H1 (cell line): Measurements from ENCODE around the gene NARS2. TPM values are rescaled to one million over a fixed set of nuclear protein-coding genes. Genes with fewer than 3 reads are reported as not detected.

Experiments
- CTCF ChIA-PET: fragments of 300-600 bp; sonication (Branson Sonifier 250); formaldehyde crosslinking; loops from one replicate; lab custom pipeline; 2021; ENCODE audit not compliant: partially characterized antibody; lab: Charles Lee
- POLR2A ChIA-PET: fragments of 300-600 bp; sonication (Branson Sonifier 250); formaldehyde crosslinking; loops from one replicate; lab custom pipeline; 2021; ENCODE audit warnings: inconsistent platforms; ENCODE audit not compliant: partially characterized antibody; lab: Charles Lee
- DNase-seq, 2 experiments: peaks; one replicate each; pipeline versions ENCODE4 v3.0.0 to v3.0.0-alpha.2; 2010 to 2022; ENCODE audit warnings: low spot score in 2 of 2, low read depth in 1 of 2, mixed read lengths in 1 of 2
- FAIRE-seq: peaks from 2 replicates; lab custom pipeline; 2011; peaks lifted over from hg19 to GRCh38; lab: Jason Lieb, UNC
- H2AFZ ChIP-seq: 2 replicates; pipeline ENCODE4 v1.8.1; 2012; ENCODE audit warnings: low read length, inconsistent platforms
- H2AK5ac ChIP-seq: 2 replicates; pipeline ENCODE4 v1.6.1; 2013; ENCODE audit warnings: low read depth, low read length
- H2BK120ac ChIP-seq: replicated peaks from 2 replicates; pipeline ENCODE3; 2013; ENCODE audit warnings: low read depth, low read length, inconsistent platforms
- H2BK12ac ChIP-seq: 2 replicates; pipeline ENCODE4 v1.6.1; 2013; ENCODE audit warnings: low read depth, low read length
- H2BK15ac ChIP-seq: 2 replicates; pipeline ENCODE4 v1.6.1; 2013; ENCODE audit warnings: low read length
- H2BK20ac ChIP-seq: 2 replicates; pipeline ENCODE4 v1.6.1; 2013; ENCODE audit warnings: low read length
- H2BK5ac ChIP-seq: 2 replicates; pipeline ENCODE4 v1.6.1; 2013; ENCODE audit warnings: low read depth, low read length
- H3K14ac ChIP-seq: 2 replicates; pipeline ENCODE4 v1.6.1; 2013; ENCODE audit warnings: inconsistent platforms; ENCODE audit not compliant: insufficient read length
- H3K18ac ChIP-seq: 2 replicates; pipeline ENCODE4 v1.6.1; 2013; ENCODE audit warnings: low read length; ENCODE audit errors: extremely low read depth
- H3K23ac ChIP-seq: 2 replicates; pipeline ENCODE4 v1.6.1; 2013; ENCODE audit warnings: inconsistent platforms; ENCODE audit not compliant: insufficient read length
- H3K23me2 ChIP-seq: 2 replicates; pipeline ENCODE4 v1.6.1; 2013; ENCODE audit warnings: low read depth, low read length
- H3K27ac ChIP-seq: 2 replicates; pipeline ENCODE4 v1.6.1; 2011; ENCODE audit warnings: low read depth, low read length, inconsistent platforms
- H3K27me3 ChIP-seq, 4 experiments: replicated peaks in 1 of 4; 1 replicate in 1 of 4; 2 replicates in 3 of 4; pipeline versions ENCODE4 v1.6.1 to v1.8.1; 2011 to 2013; ENCODE audit warnings: low read length in 3 of 4, mild to moderate bottlenecking in 3 of 4, inconsistent platforms in 2 of 4, mixed read lengths in 2 of 4, moderate library complexity in 1 of 4; ENCODE audit not compliant: control insufficient read depth in 3 of 4, insufficient read depth in 3 of 4; ENCODE audit errors: extremely low read depth in 1 of 4
- H3K36me3 ChIP-seq, 4 experiments: 2 replicates each; pipeline versions ENCODE4 v1.6.1 to v1.8.1; 2011 to 2013; ENCODE audit warnings: mild to moderate bottlenecking in 4 of 4, low read length in 3 of 4, moderate library complexity in 2 of 4, control low read depth in 1 of 4, inconsistent platforms in 1 of 4; ENCODE audit not compliant: insufficient read depth in 4 of 4, control insufficient read depth in 2 of 4
- H3K4ac ChIP-seq: replicated peaks from 2 replicates; pipeline ENCODE3; 2013; ENCODE audit warnings: low read length, low read depth, mixed read lengths, inconsistent platforms; ENCODE audit not compliant: insufficient read length
- H3K4me1 ChIP-seq, 4 experiments: replicated peaks in 1 of 4; 1 replicate in 1 of 4; 2 replicates in 3 of 4; pipeline versions ENCODE4 v1.6.1 to v1.8.1; 2011 to 2013; ENCODE audit warnings: low read length in 3 of 4, inconsistent platforms in 2 of 4, mixed read lengths in 1 of 4; ENCODE audit not compliant: insufficient read depth in 4 of 4, control insufficient read depth in 3 of 4
- H3K4me2 ChIP-seq, 2 experiments: 2 replicates each; pipeline versions ENCODE4 v1.6.1 to v1.8.1; 2011 to 2013; ENCODE audit warnings: low read depth in 2 of 2, low read length in 2 of 2, control low read depth in 1 of 2, inconsistent platforms in 1 of 2, mild to moderate bottlenecking in 1 of 2; ENCODE audit not compliant: insufficient read depth in 1 of 2
- H3K4me3 ChIP-seq, 4 experiments: fragments of 200-600, 300-600 bp in 1 of 4; sonication (generic), shearing (Covaris generic), sonication (Bioruptor Twin) in 1 of 4; 2 replicates each; pipeline versions ENCODE4 v1.5.1 to v1.8.1; 2011 to 2016; ENCODE audit warnings: low read length in 4 of 4, low read depth in 3 of 4, control low read depth in 2 of 4, inconsistent platforms in 2 of 4, mild to moderate bottlenecking in 2 of 4, mixed read lengths in 1 of 4, moderate library complexity in 1 of 4; ENCODE audit not compliant: insufficient read depth in 2 of 4; ENCODE audit errors: extremely low read depth in 1 of 4
- H3K56ac ChIP-seq: replicated peaks from 2 replicates; pipeline ENCODE3; 2013; ENCODE audit warnings: low read depth, mild to moderate bottlenecking, mixed read lengths, low read length, inconsistent platforms; ENCODE audit not compliant: insufficient read length
- H3K79me1 ChIP-seq: 2 replicates; pipeline ENCODE4 v1.6.1; 2013; ENCODE audit warnings: low read depth, low read length, control low read depth
- H3K79me2 ChIP-seq, 2 experiments: 2 replicates each; pipeline versions ENCODE4 v1.6.1 to v1.8.1; 2012 to 2013; ENCODE audit warnings: low read length in 2 of 2, mild to moderate bottlenecking in 2 of 2, inconsistent platforms in 1 of 2; ENCODE audit not compliant: insufficient read depth in 2 of 2, control insufficient read depth in 1 of 2
- H3K9ac ChIP-seq, 4 experiments: replicated peaks in 1 of 4; 1 replicate in 1 of 4; 2 replicates in 3 of 4; pipeline versions ENCODE4 v1.6.1 to v1.8.1; 2011 to 2013; ENCODE audit warnings: low read depth in 3 of 4, low read length in 3 of 4, control low read depth in 2 of 4, mild to moderate bottlenecking in 2 of 4, moderate library complexity in 2 of 4, inconsistent platforms in 1 of 4; ENCODE audit errors: extremely low read depth in 1 of 4
- H3K9me3 ChIP-seq, 2 experiments: 2 replicates each; pipeline versions ENCODE4 v1.6.1 to v1.8.1; 2012 to 2013; ENCODE audit warnings: mild to moderate bottlenecking in 2 of 2, moderate library complexity in 2 of 2, control low read depth in 1 of 2, inconsistent platforms in 1 of 2, low read depth in 1 of 2, low read length in 1 of 2, mixed read lengths in 1 of 2; ENCODE audit not compliant: insufficient read depth in 2 of 2
- H4K20me1 ChIP-seq, 2 experiments: replicated peaks in 1 of 2; 2 replicates each; pipeline versions ENCODE3 to v1.8.1; 2011 to 2013; ENCODE audit warnings: inconsistent platforms in 2 of 2, low read length in 2 of 2, mild to moderate bottlenecking in 1 of 2; ENCODE audit not compliant: insufficient read depth in 2 of 2, control insufficient read depth in 1 of 2
- H4K5ac ChIP-seq: 2 replicates; pipeline ENCODE4 v1.6.1; 2013; ENCODE audit warnings: low read length, low read depth, mixed read lengths, inconsistent platforms; ENCODE audit not compliant: insufficient read length
- H4K8ac ChIP-seq: 2 replicates; pipeline ENCODE4 v1.8.0; 2013; ENCODE audit warnings: mild to moderate bottlenecking, moderate library complexity, low read length, inconsistent platforms; ENCODE audit not compliant: insufficient read depth; ENCODE audit errors: extremely low read depth
- H4K91ac ChIP-seq: replicated peaks from 2 replicates; pipeline ENCODE3; 2013; ENCODE audit warnings: low read length, mixed read lengths, inconsistent platforms; ENCODE audit not compliant: insufficient read length
- EP300 ChIP-seq, 2 experiments: IDR thresholded peaks; 1 replicate in 1 of 2; 2 replicates in 1 of 2; pipeline ENCODE4 v1.6.1; 2011 to 2012; ENCODE audit warnings: low read depth in 2 of 2, low read length in 2 of 2, mild to moderate bottlenecking in 2 of 2, borderline replicate concordance in 1 of 2, inconsistent platforms in 1 of 2, moderate library complexity in 1 of 2
- HDAC6 ChIP-seq: IDR thresholded peaks from one replicate; pipeline ENCODE4 v1.7.1; 2012; ENCODE audit warnings: low read depth, mild to moderate bottlenecking, inconsistent platforms, low read length, moderate library complexity
- KDM4A ChIP-seq: IDR thresholded peaks from one replicate; pipeline ENCODE4 v1.7.1; 2012; ENCODE audit warnings: low read depth, mild to moderate bottlenecking, moderate library complexity, low read length, inconsistent platforms; ENCODE audit not compliant: severe bottlenecking
- POU5F1 ChIP-seq: IDR thresholded peaks from 2 replicates; pipeline ENCODE4 v1.6.1; 2011; ENCODE audit warnings: low read depth, mild to moderate bottlenecking, low read length, moderate library complexity
- TAF1 ChIP-seq: IDR thresholded peaks from 2 replicates; pipeline ENCODE4 v1.6.1; 2011; ENCODE audit warnings: mild to moderate bottlenecking, low read depth, low read length
- WGBS, 2 experiments: shearing (Covaris generic) in 1 of 2; methylation state at CpG; one replicate each; pipeline versions ENCODE4 v1.1.6 to v1.1.7; 2013 to 2015; ENCODE audit warnings: low lambda C conversion rate in 2 of 2, mixed read lengths in 2 of 2, inconsistent platforms in 1 of 2, low coverage in 1 of 2, missing lambda C conversion rate in 1 of 2; ENCODE audit not compliant: insufficient replicate concordance in 2 of 2, insufficient coverage in 1 of 2, insufficient read length in 1 of 2; ENCODE audit errors: extremely low coverage in 1 of 2, missing lambda C conversion rate in 1 of 2; 5-methylcytosine and 5-hydroxymethylcytosine counted together
- polyA plus RNA-seq, 7 experiments: library from polyadenylated mRNA; depleted of rRNA in 3 of 7; stranded (reverse) in 5 of 7; unstranded in 2 of 7; fragments of >200 nt in 5 of 7; fragments of 200-250 nt in 2 of 7; gene quantifications; 1 replicate in 5 of 7; 2 replicates in 1 of 7; 4 replicates in 1 of 7; pipeline versions ENCODE4 v1.2.1 to v1.2.3, GENCODE V29; 2011 to 2013; ENCODE audit warnings: missing spikeins in 2 of 7, mixed read lengths in 2 of 7
- total RNA-seq: library from RNA; stranded (reverse); fragmentation: NEBNext Ultra II Directional; extraction: Animal tissue kit (Norgen Biotek cat#: 25700); gene quantifications from 2 replicates; pipeline ENCODE4 v1.2.1, GENCODE V29; 2021

NARS2 gene
- total and polyA plus RNA-seq, 2 of the 8 experiments (the other 6 are each of a cell fraction or from before 2014, with no cell fraction given), result 26.2 to 51.6 TPM

DNA sequence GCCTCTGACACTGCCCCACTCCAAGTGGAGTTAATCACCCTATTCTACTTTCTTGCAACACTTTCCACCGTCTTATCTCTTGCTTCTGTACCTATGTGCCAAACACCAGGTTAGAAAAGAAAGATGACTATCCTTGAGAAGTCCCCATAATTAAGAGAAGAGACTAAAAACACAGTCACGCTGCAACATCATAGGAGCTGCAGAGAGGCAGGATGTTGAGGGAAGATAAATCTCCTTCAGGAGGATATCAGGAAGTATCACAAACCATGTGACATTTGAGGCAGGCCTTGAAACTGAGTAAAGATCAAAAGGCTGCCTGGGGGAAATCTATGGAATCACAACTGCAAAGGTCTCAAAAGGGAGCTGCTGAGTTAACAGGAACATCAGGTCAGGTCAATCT lies 181.8 kb downstream of the NARS2 start:
- no peak overlapping the region for H4K8ac ChIP-seq
- no peak for TF ChIP-seq KDM4A
- TF ChIP-seq TAF1, result no peak
- no peak for TF ChIP-seq POU5F1
- no peak for TF ChIP-seq HDAC6
- no peak for TF ChIP-seq EP300 (IDR thresholded peaks at IDR 0.05; ENCODE audit: borderline replicate concordance in 1 of 2, low read depth in 2 of 2, low read length in 2 of 2)
- H3K4me1 ChIP-seq, result no peaks in the 10 kb centered on the region
- no peak overlapping the region for H3K9ac ChIP-seq
- no peak overlapping the region for H2BK15ac ChIP-seq
- no peak overlapping the region for H2AK5ac ChIP-seq
- no peak overlapping the region for H2BK20ac ChIP-seq
- 89% methylated on average over 2 of the region's 2 CpGs; no CpG with 5 or more reads in 1 of the 2 experiments for WGBS, 2 experiments
- H2AFZ ChIP-seq, result no peak overlapping the region
- no peaks in the 10 kb centered on the region for H3K9me3 ChIP-seq
- DNase-seq (no peak), FAIRE-seq (no peak)
- H2BK12ac ChIP-seq, result no peak overlapping the region
- no peaks in the 10 kb centered on the region for H3K79me2 ChIP-seq
- H3K4ac ChIP-seq, result no peak overlapping the region
- H3K4me3 ChIP-seq, result no peak overlapping the region
- H4K91ac ChIP-seq, result no peak overlapping the region
- no peak overlapping the region for H3K4me2 ChIP-seq
- H3K27me3 ChIP-seq, result no peaks in the 10 kb centered on the region
- no peak overlapping the region for H2BK5ac ChIP-seq
- peaks cover 0 to 3% of the 10 kb centered on the region in 2 experiments for H4K20me1 ChIP-seq
- no peak overlapping the region for H3K18ac ChIP-seq
- no peaks in the 10 kb centered on the region for H3K23me2 ChIP-seq
- CTCF ChIA-PET, result interaction anchor here (1.8 kb wide), 1 partner anchor 38 kb away, joined by 4 read pairs; no protein-coding TSS in a partner anchor
- H3K36me3 ChIP-seq, result no peaks in the 10 kb centered on the region
- peaks cover 3% of the 10 kb centered on the region; the same call in 1 of the 2 replicates for H3K79me1 ChIP-seq
- H4K5ac ChIP-seq, result no peak overlapping the region
- POLR2A ChIA-PET, result no interaction called here
- H2BK120ac ChIP-seq, result no peak overlapping the region
- H3K23ac ChIP-seq, result no peak overlapping the region
- H3K27ac ChIP-seq, result no peak overlapping the region
- H3K14ac ChIP-seq, result no peak overlapping the region
- H3K56ac ChIP-seq, result no peak overlapping the region
